ENCODE data around the gene LRRC25. TPM values are rescaled to one million over a fixed set of nuclear protein-coding genes. Genes with fewer than 3 reads are reported as not detected.
"Not testable (repeated sequence)": the region's sequence is repeated elsewhere in the genome, so short reads cannot be mapped to it uniquely, and the experiment has no call there.

The LRRC25 gene
- total RNA-seq, 1 experiment from 2014 or later, result not detected

GRCh38 chr19:18412610-18413239 lies 15.3 kb upstream of the LRRC25 start:
- Histone ChIP-seq H3K4me3 (ENCODE audit: low read depth, low read length) (no peak overlapping the region), H3K36me3 (ENCODE audit: control insufficient read depth, insufficient read depth, low read length) (no peaks in the 10 kb centered on the region), H3K9me3 (no peaks in the 10 kb centered on the region), H3K4me1 (peaks cover 8% of the 10 kb centered on the region; the same call in 1 of the 2 replicates), H3K27me3 (replicated peaks; ENCODE audit: control insufficient read depth, insufficient read depth, low read length) (no peaks in the 10 kb centered on the region)
- Mint-ChIP-seq H3K4me1 (ENCODE audit: low read depth, unreplicated experiment) (peaks cover 6% of the 10 kb centered on the region), H3K9me3 (ENCODE audit: unreplicated experiment) (no peaks in the 10 kb centered on the region), H3K4me3 (ENCODE audit: unreplicated experiment) (no peak overlapping the region), H3K27me3 (ENCODE audit: insufficient read depth, unreplicated experiment) (no peaks in the 10 kb centered on the region), H3K36me3 (ENCODE audit: insufficient read depth, unreplicated experiment) (peaks cover 12% of the 10 kb centered on the region), H3K27ac (ENCODE audit: unreplicated experiment) (no peak overlapping the region)
- no TSS peak for BruUV-seq (replicated peaks)
- ChIA-PET CTCF (interaction anchor here (0.6 to 2.5 kb wide), 3 partner anchors 25 to 63 kb away, joined by 3 to 14 read pairs (median 3); partner anchors contain the start of gene GDF15), POLR2A (interaction anchor here (0.5 kb wide), 1 partner anchor 629 kb away, joined by 4 read pairs; no protein-coding TSS in a partner anchor)
- intact Hi-C loops (cut with micrococcal nuclease; ENCODE audit: unreplicated experiment), result no loop called here
- DNase-seq, result no peak
- TF ChIP-seq CTCF (IDR thresholded peaks at IDR 0.05; ENCODE audit: insufficient read depth in 1 of 2, low read depth in 1 of 2, low read length in 1 of 2, severe bottlenecking in 1 of 2, unreplicated experiment in 1 of 2), result no peak

GRCh38 chr19:18408053-18408476 lies 10.6 kb upstream of the LRRC25 start:
- Histone ChIP-seq H3K36me3 (ENCODE audit: control insufficient read depth, insufficient read depth, low read length) (no peaks in the 10 kb centered on the region), H3K4me1 (peaks cover 2% of the 10 kb centered on the region), H3K9me3 (no peaks in the 10 kb centered on the region), H3K27me3 (replicated peaks; ENCODE audit: control insufficient read depth, insufficient read depth, low read length) (no peaks in the 10 kb centered on the region), H3K4me3 (ENCODE audit: low read depth, low read length) (no peak overlapping the region)
- peak; percentile 59 to 63 for TF ChIP-seq CTCF (IDR thresholded peaks at IDR 0.05; ENCODE audit: insufficient read depth in 1 of 2, low read depth in 1 of 2, low read length in 1 of 2, severe bottlenecking in 1 of 2, unreplicated experiment in 1 of 2)
- H3K4me1 Mint-ChIP-seq (ENCODE audit: low read depth, unreplicated experiment), result peaks cover 11% of the 10 kb centered on the region
- ChIA-PET POLR2A (no interaction called here), CTCF (no interaction called here)
- H3K27me3 Mint-ChIP-seq (ENCODE audit: insufficient read depth, unreplicated experiment), result no peaks in the 10 kb centered on the region
- H3K4me3 Mint-ChIP-seq (ENCODE audit: unreplicated experiment), result no peak overlapping the region
- DNase-seq, result peak in 1 of 2 experiments; percentile 63
- no peaks in the 10 kb centered on the region for H3K36me3 Mint-ChIP-seq (ENCODE audit: insufficient read depth, unreplicated experiment)
- no peak overlapping the region for H3K27ac Mint-ChIP-seq (ENCODE audit: unreplicated experiment)
- H3K9me3 Mint-ChIP-seq (ENCODE audit: unreplicated experiment), result no peaks in the 10 kb centered on the region
- BruUV-seq (replicated peaks), result no TSS peak
- intact Hi-C loops (cut with micrococcal nuclease; ENCODE audit: unreplicated experiment), result no loop called here

- peaks cover 11% of the 10 kb centered on the region for H3K4me1 ChIP-seq
- ChIA-PET POLR2A (no interaction called here), CTCF (no interaction called here)
- H3K27me3 ChIP-seq (replicated peaks; ENCODE audit: control insufficient read depth, insufficient read depth, low read length), result no peaks in the 10 kb centered on the region
- Mint-ChIP-seq H3K36me3 (ENCODE audit: insufficient read depth, unreplicated experiment) (no peaks in the 10 kb centered on the region), H3K4me1 (ENCODE audit: low read depth, unreplicated experiment) (peaks cover 24% of the 10 kb centered on the region), H3K27ac (ENCODE audit: unreplicated experiment) (no peak overlapping the region), H3K9me3 (ENCODE audit: unreplicated experiment) (no peaks in the 10 kb centered on the region), H3K27me3 (ENCODE audit: insufficient read depth, unreplicated experiment) (no peaks in the 10 kb centered on the region), H3K4me3 (ENCODE audit: unreplicated experiment) (no peak overlapping the region)
- no peak overlapping the region for H3K4me3 ChIP-seq (ENCODE audit: low read depth, low read length)
- no peaks in the 10 kb centered on the region for H3K9me3 ChIP-seq
- H3K36me3 ChIP-seq (ENCODE audit: control insufficient read depth, insufficient read depth, low read length), result no peaks in the 10 kb centered on the region
- no TSS peak for BruUV-seq (replicated peaks)
- no peak for TF ChIP-seq CTCF (IDR thresholded peaks at IDR 0.05; ENCODE audit: insufficient read depth in 1 of 2, low read depth in 1 of 2, low read length in 1 of 2, severe bottlenecking in 1 of 2, unreplicated experiment in 1 of 2)
- no peak for DNase-seq
- intact Hi-C loops (cut with micrococcal nuclease; ENCODE audit: unreplicated experiment), result no loop called here
Measured at GRCh38 chr19:18406749-18407148, 9.3 kb upstream of the LRRC25 start.

DNA sequence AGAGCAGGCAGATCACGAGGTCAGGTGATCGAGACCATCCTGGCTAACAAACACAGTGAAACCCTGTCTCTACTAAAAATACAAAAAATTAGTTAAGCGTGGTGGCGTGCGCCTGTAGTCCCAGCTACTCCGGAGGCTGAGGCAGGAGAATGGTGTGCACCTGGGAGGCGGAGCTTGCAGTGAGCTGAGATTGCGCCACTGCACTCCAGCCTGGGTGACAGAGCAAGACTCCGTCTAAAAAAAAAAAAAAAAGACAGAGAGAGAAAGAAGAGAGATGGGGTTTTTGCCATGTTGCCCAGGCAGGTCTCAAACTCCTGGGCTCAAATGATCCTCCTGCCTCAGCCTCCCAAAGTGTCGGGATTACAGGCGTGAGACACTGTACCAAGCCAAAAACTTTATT lies 8.3 kb upstream of the LRRC25 start:
- H3K4me1 ChIP-seq, result peaks cover 11% of the 10 kb centered on the region
- BruUV-seq (replicated peaks); H3K36me3 Mint-ChIP-seq (ENCODE audit: insufficient read depth, unreplicated experiment); H3K4me3 ChIP-seq (ENCODE audit: low read depth, low read length); H3K4me3 Mint-ChIP-seq (ENCODE audit: unreplicated experiment); H3K9me3 ChIP-seq; H3K27me3 Mint-ChIP-seq (ENCODE audit: insufficient read depth, unreplicated experiment); intact Hi-C loops (cut with micrococcal nuclease; ENCODE audit: unreplicated experiment); H3K36me3 ChIP-seq (ENCODE audit: control insufficient read depth, insufficient read depth, low read length); DNase-seq; H3K27ac Mint-ChIP-seq (ENCODE audit: unreplicated experiment); H3K27me3 ChIP-seq (replicated peaks; ENCODE audit: control insufficient read depth, insufficient read depth, low read length); H3K9me3 Mint-ChIP-seq (ENCODE audit: unreplicated experiment): not testable (repeated sequence)
- ChIA-PET CTCF (interaction anchor here (0.7 kb wide), 1 partner anchor 1149 kb away, joined by 3 read pairs; no protein-coding TSS in a partner anchor), POLR2A (interaction anchor here (0.7 kb wide), 1 partner anchor 60 kb away, joined by 11 read pairs; no protein-coding TSS in a partner anchor)
- H3K4me1 Mint-ChIP-seq (ENCODE audit: low read depth, unreplicated experiment), result peaks cover 27% of the 10 kb centered on the region

All from Caco-2 (cell line).